Activated T-cell treated with anti-CD3 and anti-CD28 coated beads, Interleukin-2, amount 50 U/mL, for 72 hours (primary cell): ENCODE measurements around the gene LONP2. TPM values are rescaled to one million over a fixed set of nuclear protein-coding genes. Genes with fewer than 3 reads are reported as not detected.
"Not testable (repeated sequence)": the region's sequence is repeated elsewhere in the genome, so short reads cannot be mapped to it uniquely, and the experiment has no call there.

Source experiments
- ATAC-seq, 2 donors: fragments of 150-1000 bp; cut with Tn5 transposase; replicated peaks in 1 of 2; 2 replicates each; pipeline ENCODE4 v1.10.0; 2021; ENCODE audit warnings: moderate library complexity in 2 of 2, mild to moderate bottlenecking in 1 of 2
- DNase-seq, 2 donors: peaks; one replicate each; pipeline ENCODE4 v3.0.0; 2021 to 2022; ENCODE audit warnings: mixed read lengths in 1 of 2
- H3K27ac Mint-ChIP-seq: one replicate; pipeline ENCODE4 v1.8.0; 2022; ENCODE audit warnings: mild to moderate bottlenecking, moderate library complexity, mixed read lengths
- H3K27me3 Mint-ChIP-seq: one replicate; pipeline ENCODE4 v1.8.0; 2022; ENCODE audit warnings: low read depth, mixed read lengths
- H3K36me3 Mint-ChIP-seq, 2 donors: one replicate each; pipeline ENCODE4 v1.8.0; 2022; ENCODE audit warnings: mixed read lengths in 2 of 2, mild to moderate bottlenecking in 1 of 2; ENCODE audit not compliant: insufficient read depth in 2 of 2
- H3K4me1 Mint-ChIP-seq: one replicate; pipeline ENCODE4 v1.8.0; 2022; ENCODE audit warnings: low read depth, mixed read lengths
- H3K4me3 Mint-ChIP-seq, 2 donors: one replicate each; pipeline ENCODE4 v1.8.0; 2022; ENCODE audit warnings: mild to moderate bottlenecking in 2 of 2, mixed read lengths in 2 of 2, moderate library complexity in 2 of 2
- H3K9me3 Mint-ChIP-seq, 2 donors: one replicate each; pipeline ENCODE4 v1.8.0; 2022; ENCODE audit warnings: mixed read lengths in 2 of 2
- total RNA-seq, 2 donors: library from RNA; stranded (reverse); gene quantifications; one replicate each; pipeline ENCODE4 v1.2.3, GENCODE V29; 2022

LONP2 gene
- total RNA-seq, 2 donors from 2014 or later = 50.8 to 55.3 TPM

GRCh38 chr16:48310908-48311641 is 67.0 kb downstream of the LONP2 start:
- H3K4me1 Mint-ChIP-seq = no peaks in the 10 kb centered on the region

GRCh38 chr16:48313905-48314304 is 69.8 kb downstream of the LONP2 start:
- not testable (repeated sequence) for H3K4me3 Mint-ChIP-seq, ATAC-seq, DNase-seq, H3K27me3 Mint-ChIP-seq, H3K27ac Mint-ChIP-seq
- H3K4me1 Mint-ChIP-seq = peaks cover 14% of the 10 kb centered on the region
- H3K9me3 Mint-ChIP-seq = peaks cover 6 to 15% of the 10 kb centered on the region in 2 donors
- H3K36me3 Mint-ChIP-seq = peaks cover 24 to 49% of the 10 kb centered on the region in 2 donors

More at GRCh38 chr16:48310908-48311641, 67.0 kb downstream of the LONP2 start:
- Mint-ChIP-seq H3K4me3 (no peak overlapping the region), H3K36me3 (peaks cover 37 to 66% of the 10 kb centered on the region in 2 donors), H3K27me3 (no peaks in the 10 kb centered on the region), H3K27ac (peak overlapping the region; percentile 3), H3K9me3 (peaks cover 10 to 27% of the 10 kb centered on the region in 2 donors)
- ATAC-seq (no peak), DNase-seq (no peak)

- no peak for DNase-seq
- peak overlapping the region; percentile 10 for H3K27ac Mint-ChIP-seq
- H3K9me3 Mint-ChIP-seq = peaks cover 6 to 8% of the 10 kb centered on the region in 2 donors
- peaks cover 24% of the 10 kb centered on the region for H3K4me1 Mint-ChIP-seq
- no peaks in the 10 kb centered on the region for H3K27me3 Mint-ChIP-seq
- H3K36me3 Mint-ChIP-seq = peaks cover 10 to 22% of the 10 kb centered on the region in 2 donors
- ATAC-seq = no peak
- H3K4me3 Mint-ChIP-seq = no peak overlapping the region
These were observed 72.9 kb downstream of the LONP2 start for GRCh38 chr16:48317026-48317425.

GRCh38 chr16:48317614-48318315 is 73.7 kb downstream of the LONP2 start:
- DNase-seq = peak; percentile 20 to 33
- no peaks in the 10 kb centered on the region for H3K27me3 Mint-ChIP-seq

GRCh38 chr16:48318630-48319029 is 74.5 kb downstream of the LONP2 start:
- peak overlapping the region; percentile 41 to 56 for H3K4me3 Mint-ChIP-seq
- peaks cover 0 to 2% of the 10 kb centered on the region in 2 donors for H3K9me3 Mint-ChIP-seq
- H3K27ac Mint-ChIP-seq = peak overlapping the region; percentile 50
- H3K27me3 Mint-ChIP-seq = no peaks in the 10 kb centered on the region
- ATAC-seq = peak; percentile 40 to 46
- H3K36me3 Mint-ChIP-seq = peaks cover 3 to 14% of the 10 kb centered on the region in 2 donors
- no peak for DNase-seq
- peaks cover 27% of the 10 kb centered on the region for H3K4me1 Mint-ChIP-seq

More at GRCh38 chr16:48317614-48318315, 73.7 kb downstream of the LONP2 start:
- peak overlapping the region in 1 of 2 donors; percentile 67 for H3K4me3 Mint-ChIP-seq
- peak; percentile 82 to 85 for ATAC-seq
- peak overlapping the region; percentile 79 for H3K27ac Mint-ChIP-seq
- H3K36me3 Mint-ChIP-seq = peaks cover 6 to 17% of the 10 kb centered on the region in 2 donors
- H3K4me1 Mint-ChIP-seq = peaks cover 24% of the 10 kb centered on the region
- H3K9me3 Mint-ChIP-seq = peaks cover 2 to 4% of the 10 kb centered on the region in 2 donors

GRCh38 chr16:48321317-48322036 is 77.4 kb downstream of the LONP2 start:
- Mint-ChIP-seq H3K4me3 (no peak overlapping the region), H3K4me1 (peaks cover 31% of the 10 kb centered on the region), H3K27me3 (no peaks in the 10 kb centered on the region), H3K36me3 (peaks cover 0 to 11% of the 10 kb centered on the region in 2 donors), H3K27ac (no peak overlapping the region), H3K9me3 (no peaks in the 10 kb centered on the region)
- peak; percentile 33 to 47 for ATAC-seq
- DNase-seq = no peak

- no peak for ATAC-seq
- peaks cover 0 to 7% of the 10 kb centered on the region in 2 donors for H3K36me3 Mint-ChIP-seq
These were observed 80.0 kb downstream of the LONP2 start for GRCh38 chr16:48323783-48324775.

GRCh38 chr16:48326915-48327314 is 82.8 kb downstream of the LONP2 start:
- DNase-seq (no peak), ATAC-seq (no peak)
- peaks cover 15% of the 10 kb centered on the region for H3K4me1 Mint-ChIP-seq
- H3K27me3 Mint-ChIP-seq = no peaks in the 10 kb centered on the region
- H3K36me3 Mint-ChIP-seq = peaks cover 0 to 7% of the 10 kb centered on the region in 2 donors
- no peak overlapping the region for H3K27ac Mint-ChIP-seq
- H3K9me3 Mint-ChIP-seq = no peaks in the 10 kb centered on the region
- H3K4me3 Mint-ChIP-seq = no peak overlapping the region

More at GRCh38 chr16:48323783-48324775, 80.0 kb downstream of the LONP2 start:
- Mint-ChIP-seq H3K27me3 (no peaks in the 10 kb centered on the region), H3K4me3 (no peak overlapping the region), H3K9me3 (no peaks in the 10 kb centered on the region), H3K4me1 (peaks cover 15% of the 10 kb centered on the region), H3K27ac (no peak overlapping the region)
- no peak for DNase-seq

- ATAC-seq (no peak), DNase-seq (no peak)
- Mint-ChIP-seq H3K4me3 (no peak overlapping the region), H3K4me1 (peaks cover 8% of the 10 kb centered on the region), H3K36me3 (peaks cover 0 to 7% of the 10 kb centered on the region in 2 donors), H3K27ac (no peak overlapping the region), H3K9me3 (no peaks in the 10 kb centered on the region), H3K27me3 (no peaks in the 10 kb centered on the region)
These were observed 85.0 kb downstream of the LONP2 start for GRCh38 chr16:48329138-48329537.

- H3K27me3 Mint-ChIP-seq = no peaks in the 10 kb centered on the region
- no peak overlapping the region for H3K4me3 Mint-ChIP-seq
- no peak overlapping the region for H3K27ac Mint-ChIP-seq
These were observed 86.2 kb downstream of the LONP2 start for GRCh38 chr16:48330189-48330840.

GRCh38 chr16:48330841-48331192 is 86.7 kb downstream of the LONP2 start:
- DNase-seq (no peak), ATAC-seq (no peak)
- H3K27ac Mint-ChIP-seq = no peak overlapping the region
- peaks cover 0 to 8% of the 10 kb centered on the region in 2 donors for H3K36me3 Mint-ChIP-seq
- H3K27me3 Mint-ChIP-seq = no peaks in the 10 kb centered on the region
- no peaks in the 10 kb centered on the region for H3K9me3 Mint-ChIP-seq
- H3K4me1 Mint-ChIP-seq = peaks cover 8% of the 10 kb centered on the region
- no peak overlapping the region for H3K4me3 Mint-ChIP-seq

More at GRCh38 chr16:48330189-48330840, 86.2 kb downstream of the LONP2 start:
- Mint-ChIP-seq H3K9me3 (no peaks in the 10 kb centered on the region), H3K4me1 (peaks cover 8% of the 10 kb centered on the region), H3K36me3 (peaks cover 0 to 8% of the 10 kb centered on the region in 2 donors)
- ATAC-seq (no peak), DNase-seq (no peak)
